ENCODE data around the gene SCUBE2. TPM values are rescaled to one million over a fixed set of nuclear protein-coding genes. Genes with fewer than 3 reads are reported as not detected.

Gene SCUBE2
- polyA plus RNA-seq, 2 of the 4 experiments (the other 2 are of a cell fraction): 0.49 to 0.63 TPM

DNA sequence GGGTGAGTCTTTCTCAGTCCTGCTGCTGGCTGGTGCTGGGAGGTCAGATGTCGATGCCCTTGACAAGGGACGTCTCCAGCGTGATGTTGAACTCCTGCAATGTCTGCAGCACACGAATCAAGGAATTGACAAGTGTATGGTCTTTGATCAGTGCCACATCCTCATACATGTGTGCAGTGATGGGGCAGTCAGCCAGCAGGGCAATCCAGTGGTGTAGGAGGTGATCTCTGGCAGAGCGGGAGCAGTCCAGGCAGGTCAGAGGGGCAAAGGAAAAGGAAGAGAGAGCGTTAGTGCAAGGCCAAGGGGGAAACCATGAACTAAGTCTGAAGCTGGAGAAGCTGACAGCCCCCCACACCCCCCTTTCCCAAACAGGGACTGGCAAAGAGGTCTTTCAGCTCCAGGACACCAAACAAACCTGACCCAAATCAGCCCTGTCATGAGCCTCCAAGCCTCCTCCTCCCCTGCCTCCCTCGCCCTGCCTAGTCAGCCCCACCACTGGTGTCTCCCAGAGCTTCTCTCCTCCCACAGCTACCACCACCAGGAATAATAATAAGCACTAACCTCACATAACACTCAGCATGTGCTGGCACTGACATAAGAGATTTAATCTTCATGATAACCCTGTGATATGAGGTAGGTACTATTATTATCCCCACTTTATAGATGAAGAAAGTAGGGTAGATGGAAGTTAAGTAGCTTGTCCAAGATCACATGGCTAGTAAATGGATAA, 48.4 kb upstream of the SCUBE2 start (continued):
- TF ChIP-seq HOXB13 (CRISPR knock-in tag; IDR thresholded peaks at IDR 0.05; ENCODE audit: low read depth): no peak
- no peak for TF ChIP-seq ZFP36 (IDR thresholded peaks at IDR 0.05; ENCODE audit: borderline replicate concordance, partially characterized antibody)
- no peak for TF ChIP-seq RARB (CRISPR knock-in tag; IDR thresholded peaks at IDR 0.05)
- no peak for TF ChIP-seq EHMT2 (IDR thresholded peaks at IDR 0.05; ENCODE audit: low read depth)

DNA sequence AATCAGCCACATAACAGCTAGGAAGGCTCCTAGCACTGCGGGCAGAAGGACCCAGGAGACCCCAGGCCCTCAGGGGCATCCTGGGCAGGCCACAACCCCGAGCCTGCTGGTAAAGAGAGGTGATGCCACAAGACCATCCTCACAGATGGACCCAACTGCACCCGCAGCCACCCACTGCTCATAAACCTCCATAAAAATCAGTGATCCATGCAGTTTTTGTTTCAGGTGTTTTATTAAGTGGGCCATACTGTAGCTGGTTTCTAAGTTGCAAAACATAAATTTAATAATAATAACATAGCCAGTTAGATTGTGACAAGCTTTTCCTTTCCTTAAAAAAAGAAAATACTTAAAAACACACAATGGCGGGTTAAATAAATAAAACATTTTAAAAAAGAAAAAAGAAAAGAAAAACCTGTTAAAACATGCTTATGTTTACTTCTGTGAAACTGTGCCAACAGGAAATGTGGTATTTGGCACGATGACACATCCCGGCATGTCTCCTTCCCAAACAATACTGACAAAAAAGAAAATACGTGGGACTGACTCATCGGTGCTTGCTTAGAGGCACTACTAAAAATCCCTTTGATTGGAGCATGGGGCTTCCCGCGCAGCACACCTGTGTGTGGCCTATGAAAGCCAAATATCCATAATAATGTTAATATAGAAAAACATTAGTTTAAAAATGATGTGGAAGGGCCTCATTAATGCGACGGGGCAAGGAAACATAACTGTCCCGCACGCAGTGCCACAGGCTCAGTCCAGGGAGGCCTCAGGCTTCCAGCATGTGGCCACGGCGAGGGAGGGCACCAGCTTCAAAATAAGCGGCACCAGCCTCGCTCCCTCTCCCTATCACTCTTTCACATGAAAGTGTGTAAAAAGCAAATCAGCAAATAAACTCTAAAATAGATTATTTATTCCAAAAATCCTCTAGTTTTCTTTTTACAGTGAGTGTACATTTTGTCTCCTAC, 47.5 kb upstream of the SCUBE2 start:
- peak; percentile 82 to 86 for DNase-seq (ENCODE audit: low read depth in 1 of 2, low spot score in 1 of 2)
- Histone ChIP-seq H3K27ac (peak overlapping the region; percentile 43 to 83; a peak in 5 of 6 replicates), H3K4me3 (no peak overlapping the region), H3K4me1 (peaks cover 30% of the 10 kb centered on the region), H3K9me3 (no peaks in the 10 kb centered on the region), H3K4me2 (peak overlapping the region; percentile 54)
- CTCF ChIA-PET: interaction anchor here (0.7 to 9.0 kb wide), 40 partner anchors 8 to 368 kb away, joined by 3 to 160 read pairs (median 5); partner anchors contain the start of gene SCUBE2
- POLR2A ChIA-PET: interaction anchor here (0.6 to 1.5 kb wide), 3 partner anchors 89 to 449 kb away, joined by 3 to 7 read pairs (median 4); partner anchors contain the start of gene ZNF143
- WGBS (ENCODE audit: missing lambda C conversion rate): 20% methylated on average over 16 of the region's 18 CpGs
- TF ChIP-seq ZNF302 (CRISPR knock-in tag; IDR thresholded peaks at IDR 0.05) (no peak), SMC3 (IDR thresholded peaks at IDR 0.05) (no peak), MAZ (IDR thresholded peaks at IDR 0.05; ENCODE audit: borderline replicate concordance, low read depth, low read length) (no peak), EHF (CRISPR knock-in tag; IDR thresholded peaks at IDR 0.05) (no peak; the same call in 1 of the 2 replicates), HDAC2 (IDR thresholded peaks at IDR 0.05) (no peak), ZC3H11A (IDR thresholded peaks at IDR 0.05) (no peak), GATA3 (IDR thresholded peaks at IDR 0.05; ENCODE audit: borderline replicate concordance) (peak; percentile 53; the same call in 1 of the 2 replicates), FOSL2 (IDR thresholded peaks at IDR 0.05) (peak; percentile 85), FOSL2 (CRISPR knock-in tag; IDR thresholded peaks at IDR 0.05) (peak; percentile 93), NPAS2 (CRISPR knock-in tag; IDR thresholded peaks at IDR 0.05; ENCODE audit: borderline replicate concordance) (no peak), POLR2A (IDR thresholded peaks at IDR 0.05; ENCODE audit: low read length) (no peak), RARB (CRISPR knock-in tag; IDR thresholded peaks at IDR 0.05) (no peak), POLR2AphosphoS2 (conservative IDR thresholded peaks at IDR 0.05; ENCODE audit: low read length) (no peak), JUN (IDR thresholded peaks at IDR 0.05) (peak in 1 of 2 experiments; percentile 48; a peak in 1 of 5 replicates), CBX8 (IDR thresholded peaks at IDR 0.05) (no peak), JUNB (IDR thresholded peaks at IDR 0.05) (peak; percentile 70)
- TF ChIP-seq, protein P1, sequence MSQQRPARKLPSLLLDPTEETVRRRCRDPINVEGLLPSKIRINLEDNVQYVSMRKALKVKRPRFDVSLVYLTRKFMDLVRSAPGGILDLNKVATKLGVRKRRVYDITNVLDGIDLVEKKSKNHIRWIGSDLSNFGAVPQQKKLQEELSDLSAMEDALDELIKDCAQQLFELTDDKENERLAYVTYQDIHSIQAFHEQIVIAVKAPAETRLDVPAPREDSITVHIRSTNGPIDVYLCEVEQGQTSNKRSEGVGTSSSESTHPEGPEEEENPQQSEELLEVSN (IDR thresholded peaks at IDR 0.05; ENCODE audit: borderline replicate concordance, low read depth): peak; percentile 88
- TF ChIP-seq, protein P2, sequence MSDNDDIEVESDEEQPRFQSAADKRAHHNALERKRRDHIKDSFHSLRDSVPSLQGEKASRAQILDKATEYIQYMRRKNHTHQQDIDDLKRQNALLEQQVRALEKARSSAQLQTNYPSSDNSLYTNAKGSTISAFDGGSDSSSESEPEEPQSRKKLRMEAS (IDR thresholded peaks at IDR 0.05): peak; percentile 74
- TF ChIP-seq, protein P3, sequence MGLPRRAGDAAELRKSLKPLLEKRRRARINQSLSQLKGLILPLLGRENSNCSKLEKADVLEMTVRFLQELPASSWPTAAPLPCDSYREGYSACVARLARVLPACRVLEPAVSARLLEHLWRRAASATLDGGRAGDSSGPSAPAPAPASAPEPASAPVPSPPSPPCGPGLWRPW (IDR thresholded peaks at IDR 0.05): no peak
- TF ChIP-seq, protein P4, sequence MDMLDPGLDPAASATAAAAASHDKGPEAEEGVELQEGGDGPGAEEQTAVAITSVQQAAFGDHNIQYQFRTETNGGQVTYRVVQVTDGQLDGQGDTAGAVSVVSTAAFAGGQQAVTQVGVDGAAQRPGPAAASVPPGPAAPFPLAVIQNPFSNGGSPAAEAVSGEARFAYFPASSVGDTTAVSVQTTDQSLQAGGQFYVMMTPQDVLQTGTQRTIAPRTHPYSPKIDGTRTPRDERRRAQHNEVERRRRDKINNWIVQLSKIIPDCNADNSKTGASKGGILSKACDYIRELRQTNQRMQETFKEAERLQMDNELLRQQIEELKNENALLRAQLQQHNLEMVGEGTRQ (IDR thresholded peaks at IDR 0.05): no peak
- ATAC-seq: peak; percentile 80 to 82
- peak; percentile 92 for FAIRE-seq

All from A549 (cell line).